Nephron progenitor cell (in vitro differentiated cells): ENCODE results near the gene GHRH.

Source experiments
- DNase-seq: peaks from one replicate; pipeline ENCODE4 v3.0.0; 2021
- H3K27ac Mint-ChIP-seq: 2 replicates; pipeline ENCODE4 v1.8.0; 2021; ENCODE audit warnings: mild to moderate bottlenecking, moderate library complexity, mixed read lengths
- H3K27me3 Mint-ChIP-seq: 2 replicates; pipeline ENCODE4 v1.8.0; 2021; ENCODE audit warnings: mild to moderate bottlenecking, low read depth, mixed read lengths; ENCODE audit not compliant: poor library complexity
- H3K36me3 Mint-ChIP-seq: 2 replicates; pipeline ENCODE4 v1.8.0; 2021; ENCODE audit warnings: low read depth, mixed read lengths
- H3K4me1 Mint-ChIP-seq: 2 replicates; pipeline ENCODE4 v1.8.0; 2021; ENCODE audit warnings: mixed read lengths
- H3K4me3 Mint-ChIP-seq: 2 replicates; pipeline ENCODE4 v1.8.0; 2021; ENCODE audit warnings: mild to moderate bottlenecking, moderate library complexity, mixed read lengths
- H3K9me3 Mint-ChIP-seq: 2 replicates; pipeline ENCODE4 v1.8.0; 2021; ENCODE audit warnings: mild to moderate bottlenecking, moderate library complexity, mixed read lengths
- TF ChIP-seq, protein P1 (sequence below): fragments of 200-600 bp; sonication (generic); IDR thresholded peaks from 2 replicates; pipeline ENCODE4 v1.5.0; 2021; ENCODE audit warnings: antibody characterized with exemption

Gene GHRH

DNA sequence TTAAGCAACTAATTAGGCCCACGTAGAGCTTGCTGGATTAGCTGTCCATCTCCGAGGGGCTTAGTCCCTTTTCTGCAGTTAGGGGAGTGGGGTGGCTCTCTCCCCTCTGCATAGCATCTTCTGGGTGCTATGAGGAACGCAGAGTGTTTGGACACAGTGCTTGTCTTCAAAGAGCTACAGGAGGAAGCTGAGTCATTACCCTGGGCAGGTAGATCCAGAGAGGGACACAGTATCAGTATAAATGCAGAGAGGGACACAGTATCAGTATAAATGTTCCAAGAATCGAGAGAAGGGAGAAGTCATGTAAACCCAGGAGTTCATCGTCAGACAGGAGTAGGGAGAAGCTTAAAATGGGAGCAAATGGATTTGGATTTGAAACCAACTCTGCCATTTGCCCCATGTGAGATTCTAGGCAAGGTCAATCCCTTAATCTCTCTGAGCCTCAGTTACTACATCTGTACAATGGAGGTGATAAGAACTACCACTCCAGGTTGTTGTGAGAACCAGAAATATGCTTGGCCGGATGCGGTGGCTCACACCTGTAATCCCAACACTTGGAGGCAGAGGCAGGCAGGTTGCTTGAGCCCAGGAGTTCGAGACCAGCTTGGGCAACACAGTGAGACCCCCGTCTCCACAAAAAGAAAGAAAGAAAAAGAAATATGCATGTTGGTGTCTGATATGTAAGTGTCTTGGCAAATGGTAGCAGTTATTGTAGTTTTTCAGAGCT is 5.5 kb upstream of the GHRH start:
- Mint-ChIP-seq H3K4me3 (no peak overlapping the region), H3K9me3 (no peaks in the 10 kb centered on the region), H3K36me3 (no peaks in the 10 kb centered on the region), H3K4me1 (peaks cover 24% of the 10 kb centered on the region), H3K27me3 (peaks cover 16% of the 10 kb centered on the region), H3K27ac (no peak overlapping the region)
- TF ChIP-seq, protein P1, sequence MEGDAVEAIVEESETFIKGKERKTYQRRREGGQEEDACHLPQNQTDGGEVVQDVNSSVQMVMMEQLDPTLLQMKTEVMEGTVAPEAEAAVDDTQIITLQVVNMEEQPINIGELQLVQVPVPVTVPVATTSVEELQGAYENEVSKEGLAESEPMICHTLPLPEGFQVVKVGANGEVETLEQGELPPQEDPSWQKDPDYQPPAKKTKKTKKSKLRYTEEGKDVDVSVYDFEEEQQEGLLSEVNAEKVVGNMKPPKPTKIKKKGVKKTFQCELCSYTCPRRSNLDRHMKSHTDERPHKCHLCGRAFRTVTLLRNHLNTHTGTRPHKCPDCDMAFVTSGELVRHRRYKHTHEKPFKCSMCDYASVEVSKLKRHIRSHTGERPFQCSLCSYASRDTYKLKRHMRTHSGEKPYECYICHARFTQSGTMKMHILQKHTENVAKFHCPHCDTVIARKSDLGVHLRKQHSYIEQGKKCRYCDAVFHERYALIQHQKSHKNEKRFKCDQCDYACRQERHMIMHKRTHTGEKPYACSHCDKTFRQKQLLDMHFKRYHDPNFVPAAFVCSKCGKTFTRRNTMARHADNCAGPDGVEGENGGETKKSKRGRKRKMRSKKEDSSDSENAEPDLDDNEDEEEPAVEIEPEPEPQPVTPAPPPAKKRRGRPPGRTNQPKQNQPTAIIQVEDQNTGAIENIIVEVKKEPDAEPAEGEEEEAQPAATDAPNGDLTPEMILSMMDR, result no peak
- no peak for DNase-seq

DNA sequence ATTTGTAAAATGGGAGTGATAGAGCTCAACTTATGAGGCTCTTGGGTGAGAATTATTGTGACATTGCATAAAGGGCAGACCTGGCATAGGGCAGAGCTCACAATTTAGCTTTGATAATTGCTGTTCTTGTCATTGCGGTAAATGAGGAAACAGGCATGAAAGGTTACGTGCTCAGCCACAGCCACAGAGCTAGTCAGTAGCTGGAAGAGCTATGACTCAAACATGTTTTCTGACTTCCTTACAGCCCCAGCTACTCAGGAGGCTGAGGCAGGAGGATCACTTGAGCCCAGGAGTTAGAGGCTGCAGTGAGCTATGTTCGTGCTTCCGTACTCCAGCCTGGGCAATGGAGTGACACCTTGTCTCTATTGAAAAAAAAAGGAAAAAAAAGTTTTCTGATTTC is 3.5 kb upstream of the GHRH start:
- H3K4me1 Mint-ChIP-seq, result peaks cover 36% of the 10 kb centered on the region
- TF ChIP-seq, protein P1, result no peak
- no peaks in the 10 kb centered on the region for H3K36me3 Mint-ChIP-seq

DNA sequence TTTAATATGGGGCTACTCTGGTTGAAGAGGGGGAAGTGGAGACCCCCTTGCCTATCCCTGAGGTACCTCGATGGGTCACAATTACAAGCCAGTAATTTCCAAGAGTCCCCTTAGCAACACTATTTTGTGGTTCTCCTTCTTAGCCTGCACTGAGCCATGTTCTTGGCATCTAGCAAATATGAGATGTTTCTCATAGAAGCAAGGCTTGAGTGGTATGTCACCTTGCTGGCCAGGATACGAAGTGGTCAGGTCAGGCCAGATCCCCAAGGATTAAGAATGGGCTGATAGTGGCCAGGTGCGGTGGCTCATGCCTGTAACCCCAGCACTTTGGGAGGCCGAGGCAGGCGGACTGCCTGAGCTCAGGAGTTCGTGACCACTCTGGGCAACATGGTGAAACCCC is 2.1 kb upstream of the GHRH start:
- Mint-ChIP-seq H3K4me3 (no peak overlapping the region), H3K27ac (no peak overlapping the region), H3K4me1 (peaks cover 43% of the 10 kb centered on the region), H3K9me3 (no peaks in the 10 kb centered on the region), H3K36me3 (no peaks in the 10 kb centered on the region), H3K27me3 (peaks cover 16% of the 10 kb centered on the region)
- TF ChIP-seq, protein P1, result no peak
- DNase-seq, result no peak

More for the DNA sequence above, 3.5 kb upstream of the GHRH start:
- no peaks in the 10 kb centered on the region for H3K9me3 Mint-ChIP-seq
- no peak overlapping the region for H3K27ac Mint-ChIP-seq
- H3K27me3 Mint-ChIP-seq, result peaks cover 19% of the 10 kb centered on the region
- no peak for DNase-seq
- no peak overlapping the region for H3K4me3 Mint-ChIP-seq

DNA sequence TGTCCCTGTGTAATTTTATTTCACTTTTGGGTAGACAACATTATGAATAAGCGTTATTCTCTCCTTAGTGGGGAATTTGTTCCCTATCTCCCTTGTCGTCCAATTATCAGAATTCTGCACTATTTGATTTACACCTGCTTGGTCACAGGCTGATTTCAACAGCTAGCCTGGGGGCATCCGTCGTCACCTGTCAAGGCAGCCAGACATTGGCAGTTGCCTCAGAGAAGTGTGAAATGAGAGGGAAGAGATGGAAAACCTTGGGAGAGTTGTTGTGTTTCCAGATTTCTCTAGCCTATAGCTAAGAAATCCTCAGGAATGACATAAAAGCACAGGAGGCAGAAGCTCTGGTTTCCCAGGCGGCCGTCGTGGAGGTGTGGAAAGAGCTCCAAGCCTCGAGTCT is 891 bp upstream of the GHRH start:
- DNase-seq, result no peak
- peaks cover 11% of the 10 kb centered on the region for H3K27me3 Mint-ChIP-seq
- H3K27ac Mint-ChIP-seq, result no peak overlapping the region
- no peaks in the 10 kb centered on the region for H3K9me3 Mint-ChIP-seq
- no peak overlapping the region for H3K4me3 Mint-ChIP-seq
- peaks cover 48% of the 10 kb centered on the region for H3K4me1 Mint-ChIP-seq
- TF ChIP-seq, protein P1, result no peak
- no peaks in the 10 kb centered on the region for H3K36me3 Mint-ChIP-seq

DNA sequence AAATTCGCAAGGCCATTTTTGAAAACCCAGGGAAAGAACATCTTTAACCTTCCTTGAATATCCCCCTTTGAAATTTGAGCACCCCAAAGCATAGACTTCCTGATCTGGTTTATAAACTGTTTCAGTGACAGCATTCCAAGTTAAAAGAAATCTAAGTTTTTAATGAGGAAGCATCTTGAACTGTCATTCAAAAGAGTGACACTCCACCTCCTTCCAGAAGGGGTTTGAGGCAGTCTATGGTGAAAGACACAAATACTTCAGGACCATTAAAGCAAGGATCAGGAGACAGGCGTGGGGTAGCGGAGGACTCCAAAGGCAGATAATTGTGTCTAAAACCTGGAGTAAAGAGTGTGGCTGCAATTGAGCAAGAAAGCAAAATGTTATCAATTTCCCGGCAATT is 691 bp downstream of the GHRH start:
- H3K27ac Mint-ChIP-seq, result no peak overlapping the region
- DNase-seq, result no peak
- H3K36me3 Mint-ChIP-seq, result no peaks in the 10 kb centered on the region
- peaks cover 40% of the 10 kb centered on the region for H3K4me1 Mint-ChIP-seq
- H3K4me3 Mint-ChIP-seq, result no peak overlapping the region
- H3K9me3 Mint-ChIP-seq, result no peaks in the 10 kb centered on the region
- peaks cover 8% of the 10 kb centered on the region for H3K27me3 Mint-ChIP-seq
- TF ChIP-seq, protein P1, result no peak

DNA sequence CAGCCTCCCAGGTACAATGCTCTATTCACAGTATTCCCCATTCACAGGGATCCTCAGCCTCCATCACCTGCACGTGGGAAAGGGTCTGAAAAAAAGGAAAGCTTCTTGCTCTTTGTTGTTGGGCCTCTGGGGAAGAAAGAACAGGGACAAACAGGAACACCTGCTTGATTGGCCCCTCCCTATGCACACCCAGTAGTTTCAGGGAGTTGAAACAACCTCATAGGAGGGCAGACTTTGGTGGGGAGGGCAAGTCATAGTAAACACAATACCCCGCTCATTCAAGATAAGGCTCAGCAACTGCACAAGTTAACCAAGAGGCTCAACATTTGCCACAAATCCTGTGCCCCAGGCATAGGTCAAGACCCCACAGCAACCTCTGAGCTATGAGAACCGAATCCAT is 1.7 kb downstream of the GHRH start:
- TF ChIP-seq, protein P1, result no peak
- peaks cover 40% of the 10 kb centered on the region for H3K4me1 Mint-ChIP-seq
- H3K4me3 Mint-ChIP-seq, result no peak overlapping the region
- no peaks in the 10 kb centered on the region for H3K9me3 Mint-ChIP-seq
- no peak overlapping the region for H3K27ac Mint-ChIP-seq
- no peaks in the 10 kb centered on the region for H3K36me3 Mint-ChIP-seq
- peaks cover 8% of the 10 kb centered on the region for H3K27me3 Mint-ChIP-seq
- DNase-seq, result no peak
